Keratinocyte (primary cell): ENCODE measurements around the gene ISYNA1.

Experiments used
- EZH2 ChIP-seq: IDR thresholded peaks from one replicate; pipeline ENCODE4 v1.6.1; 2012; ENCODE audit warnings: inconsistent platforms, mild to moderate bottlenecking, low read length, moderate library complexity
- TF ChIP-seq, protein P1 (sequence below), 3 experiments: IDR thresholded peaks in 1 of 3; conservative IDR thresholded peaks in 1 of 3; optimal IDR thresholded peaks in 1 of 3; 2 replicates in 2 of 3; 3 replicates in 1 of 3; pipeline versions ENCODE3 to v1.5.1; 2011; ENCODE audit warnings: low read length in 3 of 3, mild to moderate bottlenecking in 3 of 3, moderate library complexity in 2 of 3, control low read depth in 1 of 3, inconsistent platforms in 1 of 3; ENCODE audit not compliant: insufficient read depth in 2 of 3; ENCODE audit errors: extremely low read depth in 1 of 3

DNA sequence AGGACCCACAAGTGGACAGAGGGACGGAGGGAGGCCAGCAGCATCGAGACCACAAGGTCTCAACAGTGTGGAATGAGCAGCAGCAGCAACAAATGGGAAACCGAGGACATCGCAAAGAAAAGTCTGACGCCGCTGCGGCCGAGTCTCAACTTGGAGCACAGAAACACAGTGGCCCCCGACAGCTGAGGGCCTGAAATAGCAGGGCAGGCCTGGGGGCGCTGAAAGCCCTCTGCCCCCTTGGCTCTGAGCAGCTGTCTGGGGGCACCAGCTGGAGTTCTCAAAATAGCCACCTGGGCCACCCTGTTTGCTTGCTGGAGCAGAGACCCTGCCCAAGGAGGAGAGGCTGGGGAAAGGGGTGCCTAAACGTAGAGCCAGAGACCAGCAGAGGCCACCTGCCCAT lies 5.9 kb upstream of the ISYNA1 start:
- TF ChIP-seq, protein P1, sequence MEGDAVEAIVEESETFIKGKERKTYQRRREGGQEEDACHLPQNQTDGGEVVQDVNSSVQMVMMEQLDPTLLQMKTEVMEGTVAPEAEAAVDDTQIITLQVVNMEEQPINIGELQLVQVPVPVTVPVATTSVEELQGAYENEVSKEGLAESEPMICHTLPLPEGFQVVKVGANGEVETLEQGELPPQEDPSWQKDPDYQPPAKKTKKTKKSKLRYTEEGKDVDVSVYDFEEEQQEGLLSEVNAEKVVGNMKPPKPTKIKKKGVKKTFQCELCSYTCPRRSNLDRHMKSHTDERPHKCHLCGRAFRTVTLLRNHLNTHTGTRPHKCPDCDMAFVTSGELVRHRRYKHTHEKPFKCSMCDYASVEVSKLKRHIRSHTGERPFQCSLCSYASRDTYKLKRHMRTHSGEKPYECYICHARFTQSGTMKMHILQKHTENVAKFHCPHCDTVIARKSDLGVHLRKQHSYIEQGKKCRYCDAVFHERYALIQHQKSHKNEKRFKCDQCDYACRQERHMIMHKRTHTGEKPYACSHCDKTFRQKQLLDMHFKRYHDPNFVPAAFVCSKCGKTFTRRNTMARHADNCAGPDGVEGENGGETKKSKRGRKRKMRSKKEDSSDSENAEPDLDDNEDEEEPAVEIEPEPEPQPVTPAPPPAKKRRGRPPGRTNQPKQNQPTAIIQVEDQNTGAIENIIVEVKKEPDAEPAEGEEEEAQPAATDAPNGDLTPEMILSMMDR (optimal IDR thresholded peaks at IDR 0.05 in 1 of 3, IDR thresholded peaks at IDR 0.05 in 1 of 3, conservative IDR thresholded peaks at IDR 0.05 in 1 of 3; ENCODE audit: extremely low read depth in 1 of 3, insufficient read depth in 2 of 3, low read length in 3 of 3): no peak
- no peak for TF ChIP-seq EZH2
